Measurements from ENCODE around the gene HDAC3. TPM values are rescaled to one million over a fixed set of nuclear protein-coding genes. Genes with fewer than 3 reads are reported as not detected.

HDAC3 gene
- total RNA-seq, 4 donors from 2014 or later, result 35.4 to 77.8 (median 37.7) TPM

GRCh38 chr5:141674747-141675146 lies 38.1 kb upstream of the HDAC3 start:
- no peaks in the 10 kb centered on the region for H3K9me3 ChIP-seq
- no peaks in the 10 kb centered on the region for H3K4me1 ChIP-seq
- H3K27me3 ChIP-seq, result no peaks in the 10 kb centered on the region
- H3K4me3 ChIP-seq, result no peak overlapping the region
- ATAC-seq, result no peak
- peaks cover 0 to 21% of the 10 kb centered on the region in 2 donors for H3K36me3 ChIP-seq
- TF ChIP-seq CTCF (IDR thresholded peaks at IDR 0.05) (no peak), EP300 (IDR thresholded peaks at IDR 0.05) (no peak), POLR2AphosphoS5 (IDR thresholded peaks at IDR 0.05) (no peak), POLR2A (IDR thresholded peaks at IDR 0.05) (no peak)
- WGBS, 2 donors (ENCODE audit: low coverage in 1 of 2), result 64 to 67% methylated on average over 4 to 5 of the region's 5 CpGs
- H3K27ac ChIP-seq, result no peak overlapping the region

DNA sequence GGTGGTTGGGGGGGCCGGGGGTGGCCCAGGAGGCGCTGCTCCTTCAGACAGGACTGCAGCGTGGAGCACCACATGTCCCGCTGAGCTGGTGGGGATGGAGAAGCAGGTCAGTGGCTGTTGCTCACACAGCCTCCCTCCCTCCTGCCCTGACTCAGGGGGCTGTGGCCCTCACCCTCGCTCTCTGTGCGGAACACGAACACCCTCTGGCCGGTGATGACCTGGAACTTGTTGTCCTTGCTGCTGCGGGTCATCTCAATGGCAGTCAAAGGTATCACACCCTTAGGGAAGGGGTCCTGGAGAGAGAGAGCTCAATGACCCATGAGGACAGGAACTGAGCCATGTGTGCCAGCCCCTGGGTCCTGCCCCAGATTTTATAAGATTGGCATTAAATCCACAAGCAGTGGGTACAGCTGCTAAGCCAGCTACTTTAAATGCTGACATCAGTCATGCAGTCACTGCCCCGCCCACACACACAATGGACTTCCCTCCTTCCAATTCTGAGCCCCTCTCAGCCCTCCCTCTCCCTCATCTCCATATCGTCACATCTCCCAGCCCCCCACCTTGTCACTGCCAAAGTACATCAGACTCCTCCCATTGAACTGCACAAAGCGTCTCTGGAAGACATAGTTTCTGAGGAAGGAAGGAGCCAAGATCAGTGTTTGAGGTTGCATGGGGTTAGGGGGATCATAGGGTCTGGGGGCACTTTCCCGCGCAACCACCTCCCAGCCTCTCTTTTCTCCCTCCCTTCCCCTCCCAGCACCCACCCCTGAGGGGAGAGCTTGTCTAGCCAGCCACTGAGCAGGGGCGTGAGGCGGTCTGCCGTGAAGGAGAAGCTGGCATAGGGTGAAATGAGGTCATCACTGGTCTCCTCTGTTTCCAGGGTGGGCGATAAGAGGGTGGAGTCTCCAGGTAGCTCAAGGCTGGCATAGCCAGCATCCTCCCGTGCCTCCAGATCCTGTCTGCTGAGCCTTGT lies 36.5 kb upstream of the HDAC3 start:
- Histone ChIP-seq H3K4me3 (no peak overlapping the region), H3K36me3 (peaks cover 0 to 21% of the 10 kb centered on the region in 2 donors), H3K27ac (no peak overlapping the region), H3K9me3 (no peaks in the 10 kb centered on the region), H3K27me3 (no peaks in the 10 kb centered on the region), H3K4me1 (no peaks in the 10 kb centered on the region)
- peak; percentile 54 for ATAC-seq
- TF ChIP-seq EP300 (IDR thresholded peaks at IDR 0.05) (no peak), POLR2AphosphoS5 (IDR thresholded peaks at IDR 0.05) (no peak), POLR2A (IDR thresholded peaks at IDR 0.05) (no peak), CTCF (IDR thresholded peaks at IDR 0.05) (no peak)
- WGBS, 2 donors (ENCODE audit: low coverage in 1 of 2), result 33 to 40% methylated on average over 1 to 2 of the region's 19 CpGs

- H3K36me3 ChIP-seq, result peaks cover 0 to 21% of the 10 kb centered on the region in 2 donors
- H3K27me3 ChIP-seq, result no peaks in the 10 kb centered on the region
- WGBS, 2 donors (ENCODE audit: low coverage in 1 of 2), result 80% methylated on average over 1 of the region's 23 CpGs; no CpG with 5 or more reads in 1 of the 2 donors
- H3K4me1 ChIP-seq, result no peaks in the 10 kb centered on the region
- TF ChIP-seq POLR2AphosphoS5 (IDR thresholded peaks at IDR 0.05), result no peak
- TF ChIP-seq POLR2A (IDR thresholded peaks at IDR 0.05), result no peak
- no peak for TF ChIP-seq EP300 (IDR thresholded peaks at IDR 0.05)
- no peak for TF ChIP-seq CTCF (IDR thresholded peaks at IDR 0.05)
- H3K9me3 ChIP-seq, result no peaks in the 10 kb centered on the region
- no peak overlapping the region for H3K27ac ChIP-seq
- ATAC-seq, result no peak
- H3K4me3 ChIP-seq, result no peak overlapping the region
These were observed 35.6 kb upstream of the HDAC3 start for GRCh38 chr5:141672071-141672840.

DNA sequence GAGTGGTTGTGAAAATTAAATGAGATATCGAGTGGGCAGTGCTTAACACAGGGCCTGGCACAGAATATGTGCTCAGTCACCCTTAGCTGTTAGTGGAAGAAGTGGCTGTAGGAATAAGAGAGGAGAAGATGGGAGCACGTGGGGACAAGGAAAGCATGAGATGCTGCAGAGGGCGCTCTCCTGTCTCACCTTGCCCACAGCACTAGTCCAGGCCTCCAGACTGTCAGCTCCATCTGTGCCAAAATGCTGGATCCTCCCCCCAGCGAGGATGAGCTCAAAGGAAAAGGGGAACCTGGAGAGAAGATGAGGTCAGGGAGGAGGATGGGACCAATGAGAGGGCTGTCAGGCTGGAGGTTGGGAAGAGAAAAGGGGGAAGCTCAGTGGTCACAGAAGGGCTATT lies 32.9 kb upstream of the HDAC3 start:
- H3K36me3 ChIP-seq, result peaks cover 0 to 21% of the 10 kb centered on the region in 2 donors
- 66 to 85% methylated on average over 3 to 4 of the region's 4 CpGs for WGBS, 2 donors (ENCODE audit: low coverage in 1 of 2)
- TF ChIP-seq POLR2A (IDR thresholded peaks at IDR 0.05), result no peak
- ATAC-seq, result no peak
- H3K9me3 ChIP-seq, result no peaks in the 10 kb centered on the region
- H3K4me1 ChIP-seq, result peaks cover 0 to 7% (median 0%) of the 10 kb centered on the region in 3 donors
- H3K27ac ChIP-seq, result no peak overlapping the region
- no peaks in the 10 kb centered on the region for H3K27me3 ChIP-seq
- H3K4me3 ChIP-seq, result no peak overlapping the region

DNA sequence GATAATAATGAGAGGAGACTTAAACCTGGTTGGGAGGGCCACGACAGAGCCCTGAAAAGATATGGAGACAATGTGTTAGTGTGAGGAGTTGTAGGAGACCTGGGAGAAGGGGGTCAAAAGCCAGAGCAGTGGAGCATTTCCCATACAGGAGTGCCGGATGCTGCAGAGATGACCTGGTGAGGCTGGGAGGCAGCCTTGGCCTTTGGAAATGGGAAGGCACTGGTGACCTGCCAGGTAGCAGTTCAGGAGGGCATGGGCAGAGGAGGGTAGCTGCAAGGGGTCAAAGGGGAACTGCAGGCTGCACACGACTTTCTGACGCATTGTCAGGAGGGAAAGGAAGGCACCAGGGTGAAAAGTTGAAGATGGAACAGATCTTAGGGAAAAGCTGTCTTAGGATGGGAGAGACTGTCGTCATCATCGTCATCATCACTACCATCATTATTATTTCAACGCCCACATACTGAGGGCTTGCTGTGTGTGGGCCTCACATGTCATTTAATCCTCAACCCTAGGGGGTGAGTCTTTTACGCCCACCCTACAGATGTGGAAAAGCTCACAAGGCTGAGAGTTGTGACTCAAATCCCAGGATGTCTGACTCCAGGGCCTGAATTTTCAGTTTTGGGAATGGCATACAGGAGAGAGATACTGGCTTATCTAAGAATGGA lies 32.1 kb upstream of the HDAC3 start:
- Histone ChIP-seq H3K4me1 (peaks cover 0 to 7% (median 0%) of the 10 kb centered on the region in 3 donors), H3K4me3 (no peak overlapping the region), H3K27ac (no peak overlapping the region), H3K9me3 (no peaks in the 10 kb centered on the region), H3K27me3 (no peaks in the 10 kb centered on the region), H3K36me3 (peaks cover 0 to 21% of the 10 kb centered on the region in 2 donors)
- no peak for ATAC-seq
- no peak for TF ChIP-seq EP300 (IDR thresholded peaks at IDR 0.05)
- TF ChIP-seq POLR2AphosphoS5 (IDR thresholded peaks at IDR 0.05), result no peak
- TF ChIP-seq POLR2A (IDR thresholded peaks at IDR 0.05), result no peak
- TF ChIP-seq CTCF (IDR thresholded peaks at IDR 0.05), result no peak
- 62 to 75% methylated on average over 4 to 8 of the region's 8 CpGs for WGBS, 2 donors (ENCODE audit: low coverage in 1 of 2)

Measured in gastroesophageal sphincter (tissue), 4 donors.